Osteoblast (primary cell): Measurements from ENCODE around the gene FES. TPM values are rescaled to one million over a fixed set of nuclear protein-coding genes. Genes with fewer than 3 reads are reported as not detected.

Experiments used
- DNase-seq: peaks from one replicate; pipeline ENCODE4 v3.0.0; 2011; ENCODE audit warnings: low spot score, mixed read lengths; ENCODE audit not compliant: insufficient read length; ENCODE audit errors: missing footprints
- H2AFZ ChIP-seq: 2 replicates; pipeline ENCODE4 v1.6.0; 2011; ENCODE audit warnings: mild to moderate bottlenecking, low read length
- H3K27ac ChIP-seq: 2 replicates; pipeline ENCODE4 v1.5.1; 2011; ENCODE audit warnings: mild to moderate bottlenecking, low read depth, low read length, moderate library complexity
- H3K27me3 ChIP-seq: 2 replicates; pipeline ENCODE4 v1.6.0; 2012; ENCODE audit warnings: mild to moderate bottlenecking, control low read depth, inconsistent platforms, low read length, moderate library complexity; ENCODE audit not compliant: insufficient read depth
- H3K36me3 ChIP-seq: 2 replicates; pipeline ENCODE4 v1.5.1; 2011; ENCODE audit warnings: mild to moderate bottlenecking, low read length, control low read depth, moderate library complexity; ENCODE audit not compliant: insufficient read depth
- H3K4me1 ChIP-seq: 2 replicates; pipeline ENCODE4 v1.5.1; 2011; ENCODE audit warnings: mild to moderate bottlenecking, low read length, control low read depth, moderate library complexity; ENCODE audit not compliant: insufficient read depth
- H3K4me2 ChIP-seq: 2 replicates; pipeline ENCODE4 v1.6.0; 2011; ENCODE audit warnings: mild to moderate bottlenecking, low read length; ENCODE audit not compliant: insufficient read depth
- H3K4me3 ChIP-seq: fragments of 200-600 bp; sonication (generic); 3 replicates; pipeline ENCODE4 v1.5.1; 2012; ENCODE audit warnings: mild to moderate bottlenecking, low read length, inconsistent platforms; ENCODE audit not compliant: insufficient read depth
- H3K79me2 ChIP-seq: 2 replicates; pipeline ENCODE4 v1.6.0; 2012; ENCODE audit warnings: mild to moderate bottlenecking, low read length, control low read depth, inconsistent platforms; ENCODE audit not compliant: insufficient read depth
- H3K9me3 ChIP-seq: 2 replicates; pipeline ENCODE4 v1.5.1; 2011; ENCODE audit warnings: low read depth, low read length, control low read depth
- H4K20me1 ChIP-seq: 2 replicates; pipeline ENCODE4 v1.6.0; 2012; ENCODE audit warnings: mild to moderate bottlenecking, low read length, control low read depth; ENCODE audit not compliant: insufficient read depth
- CTCF ChIP-seq: IDR thresholded peaks from 2 replicates; pipeline ENCODE4 v1.5.1; 2011; ENCODE audit warnings: mild to moderate bottlenecking, low read depth, low read length, moderate library complexity; ENCODE audit errors: extremely low read depth
- total RNA-seq: library from RNA; depleted of rRNA; stranded (reverse); fragments of >200 nt; gene quantifications from 2 replicates; pipeline ENCODE4 v1.2.3, GENCODE V29; 2012

The FES gene
- total RNA-seq, 1 donor: 20.3 TPM

- peaks cover 12% of the 10 kb centered on the region for H4K20me1 ChIP-seq
- H3K4me1 ChIP-seq: peaks cover 45% of the 10 kb centered on the region
- peak overlapping the region; percentile 83 for H3K27ac ChIP-seq
- H2AFZ ChIP-seq: no peak overlapping the region
- peak overlapping the region; percentile 90 for H3K4me2 ChIP-seq
- no peaks in the 10 kb centered on the region for H3K27me3 ChIP-seq
- no peak overlapping the region for H3K4me3 ChIP-seq
- no peaks in the 10 kb centered on the region for H3K36me3 ChIP-seq
- no peak for DNase-seq
- H3K79me2 ChIP-seq: peaks cover 35% of the 10 kb centered on the region
- no peaks in the 10 kb centered on the region for H3K9me3 ChIP-seq
- TF ChIP-seq CTCF: no peak
Measured at GRCh38 chr15:90869140-90869541, 15.2 kb upstream of the FES start.

- Histone ChIP-seq H3K27me3 (no peaks in the 10 kb centered on the region), H3K4me3 (peak overlapping the region; percentile 80), H3K9me3 (no peaks in the 10 kb centered on the region), H2AFZ (peak overlapping the region; percentile 62), H4K20me1 (peaks cover 18% of the 10 kb centered on the region), H3K79me2 (peaks cover 42% of the 10 kb centered on the region), H3K4me1 (peaks cover 48% of the 10 kb centered on the region), H3K4me2 (peak overlapping the region; percentile 90), H3K27ac (peak overlapping the region; percentile 83), H3K36me3 (no peaks in the 10 kb centered on the region)
- DNase-seq: peak; percentile 91
- TF ChIP-seq CTCF: no peak
Measured at GRCh38 chr15:90869601-90870353, 14.5 kb upstream of the FES start.

GRCh38 chr15:90870354-90871138 lies 13.8 kb upstream of the FES start:
- peak overlapping the region; percentile 80 for H3K4me3 ChIP-seq
- H3K27ac ChIP-seq: peak overlapping the region; percentile 83
- H3K36me3 ChIP-seq: no peaks in the 10 kb centered on the region
- no peaks in the 10 kb centered on the region for H3K9me3 ChIP-seq
- no peak for DNase-seq
- peak overlapping the region; percentile 90 for H3K4me2 ChIP-seq
- H3K27me3 ChIP-seq: no peaks in the 10 kb centered on the region
- no peak for TF ChIP-seq CTCF
- peaks cover 50% of the 10 kb centered on the region for H3K79me2 ChIP-seq
- H2AFZ ChIP-seq: peak overlapping the region; percentile 87
- peaks cover 48% of the 10 kb centered on the region for H3K4me1 ChIP-seq
- H4K20me1 ChIP-seq: peaks cover 24% of the 10 kb centered on the region
